IMR-90 (cell line): ENCODE measurements around the gene PLD1. TPM values are rescaled to one million over a fixed set of nuclear protein-coding genes. Genes with fewer than 3 reads are reported as not detected.

Experiments used
- ATAC-seq: fragments of 200-7000 bp; cut with Tn5 transposase; 2 replicates; pipeline ENCODE4 v1.9.1; 2020; ENCODE audit warnings: low read depth, mild to moderate bottlenecking, moderate library complexity
- BruUV-seq: library from RNA; stranded (reverse); fragments of 400-500 nt; replicated peaks from 2 replicates; lab custom pipeline; 2021; lab: Mats Ljungman, UMichigan
- CTCF ChIA-PET: fragments of 300-600 bp; formaldehyde crosslinking; extraction: SDS; loops from one replicate; lab custom pipeline; 2021; ENCODE audit warnings: antibody characterized with exemption; lab: Yijun Ruan, JAX
- POLR2A ChIA-PET: fragments of 300-600 bp; sonication (Branson Sonifier 250); formaldehyde crosslinking; loops from one replicate; lab custom pipeline; 2022; ENCODE audit warnings: antibody characterized with exemption; ENCODE audit not compliant: unreplicated experiment; lab: Charles Lee
- DNase-seq: peaks from one replicate; pipeline ENCODE4 v3.0.0; 2013
- H2AFZ ChIP-seq: replicated peaks from 2 replicates; pipeline ENCODE3; 2013; ENCODE audit warnings: low read length, mild to moderate bottlenecking; ENCODE audit not compliant: poor library complexity
- H2AK5ac ChIP-seq: 2 replicates; pipeline ENCODE4 v1.6.1; 2013; ENCODE audit warnings: low read depth, low read length, inconsistent platforms
- H2AK9ac ChIP-seq: replicated peaks from 2 replicates; pipeline ENCODE3; 2013; ENCODE audit warnings: mild to moderate bottlenecking, low read depth, low read length, moderate library complexity; ENCODE audit not compliant: poor library complexity
- H2BK120ac ChIP-seq: 2 replicates; pipeline ENCODE4 v1.6.1; 2013; ENCODE audit warnings: low read depth, low read length, inconsistent platforms
- H2BK15ac ChIP-seq: 3 replicates; pipeline ENCODE4 v1.6.1; 2013; ENCODE audit warnings: low read depth, low read length, inconsistent platforms
- H2BK20ac ChIP-seq: 2 replicates; pipeline ENCODE4 v1.6.1; 2013; ENCODE audit warnings: low read depth, mild to moderate bottlenecking, inconsistent platforms, low read length, moderate library complexity
- H2BK5ac ChIP-seq: 2 replicates; pipeline ENCODE4 v1.6.1; 2013; ENCODE audit warnings: mild to moderate bottlenecking, low read depth, low read length, inconsistent platforms; ENCODE audit not compliant: poor library complexity, severe bottlenecking
- H3K14ac ChIP-seq: replicated peaks from 2 replicates; pipeline ENCODE4 v1.6.1; 2013; ENCODE audit warnings: low read depth, low read length, inconsistent platforms
- H3K18ac ChIP-seq: 2 replicates; pipeline ENCODE4 v1.6.1; 2013; ENCODE audit warnings: low read depth, low read length, control low read depth
- H3K23ac ChIP-seq: 2 replicates; pipeline ENCODE4 v1.6.1; 2013; ENCODE audit warnings: low read depth, low read length, inconsistent platforms
- H3K27ac ChIP-seq: 2 replicates; pipeline ENCODE4 v1.5.1; 2013; ENCODE audit warnings: mild to moderate bottlenecking, control low read depth, low read length; ENCODE audit not compliant: insufficient read depth
- H3K27me3 ChIP-seq: 2 replicates; pipeline ENCODE4 v1.6.1; 2013; ENCODE audit warnings: low read length; ENCODE audit not compliant: control insufficient read depth, insufficient read depth
- H3K36me3 ChIP-seq: 2 replicates; pipeline ENCODE4 v1.6.1; 2013; ENCODE audit warnings: low read length, mixed read lengths; ENCODE audit not compliant: control insufficient read depth, insufficient read depth
- H3K4ac ChIP-seq: 2 replicates; pipeline ENCODE4 v1.6.1; 2013; ENCODE audit warnings: low read depth, low read length, inconsistent platforms
- H3K4me1 ChIP-seq: 2 replicates; pipeline ENCODE4 v1.6.1; 2013; ENCODE audit warnings: low read length, mixed read lengths; ENCODE audit not compliant: control insufficient read depth, insufficient read depth
- H3K4me2 ChIP-seq: 2 replicates; pipeline ENCODE4 v1.6.1; 2013; ENCODE audit warnings: low read depth, mild to moderate bottlenecking, control low read depth, low read length, moderate library complexity
- H3K4me3 ChIP-seq: 2 replicates; pipeline ENCODE4 v1.5.1; 2013; ENCODE audit warnings: low read depth, mild to moderate bottlenecking, control low read depth, low read length, moderate library complexity; ENCODE audit not compliant: insufficient read depth
- H3K56ac ChIP-seq: 2 replicates; pipeline ENCODE4 v1.6.1; 2013; ENCODE audit warnings: low read length, inconsistent platforms; ENCODE audit not compliant: insufficient read depth; ENCODE audit errors: extremely low read depth
- H3K79me1 ChIP-seq, 2 experiments: 2 replicates each; pipeline ENCODE4 v1.6.1; 2013; ENCODE audit warnings: low read length in 2 of 2, inconsistent platforms in 1 of 2, low read depth in 1 of 2
- H3K9ac ChIP-seq: 2 replicates; pipeline ENCODE4 v1.6.1; 2013; ENCODE audit warnings: low read depth, low read length, control low read depth
- H3K9me1 ChIP-seq: 2 replicates; pipeline ENCODE4 v1.6.1; 2013; ENCODE audit warnings: low read length, inconsistent platforms; ENCODE audit not compliant: insufficient read depth
- H3K9me3 ChIP-seq: 2 replicates; pipeline ENCODE4 v1.6.1; 2013; ENCODE audit warnings: low read length; ENCODE audit not compliant: control insufficient read depth, insufficient read depth
- H4K20me1 ChIP-seq: 2 replicates; pipeline ENCODE4 v1.6.1; 2013; ENCODE audit warnings: low read length, inconsistent platforms; ENCODE audit not compliant: insufficient read depth
- H4K5ac ChIP-seq: 2 replicates; pipeline ENCODE4 v1.6.1; 2013; ENCODE audit warnings: mild to moderate bottlenecking, low read depth, low read length, control low read depth
- H4K8ac ChIP-seq, 2 experiments: 2 replicates each; pipeline ENCODE4 v1.6.1; 2013; ENCODE audit warnings: low read depth in 2 of 2, low read length in 2 of 2, control low read depth in 1 of 2, inconsistent platforms in 1 of 2
- H4K91ac ChIP-seq: 2 replicates; pipeline ENCODE4 v1.6.1; 2013; ENCODE audit warnings: low read depth, low read length, inconsistent platforms; ENCODE audit not compliant: insufficient read depth
- BHLHE40 ChIP-seq: fragments of 150-350 bp; IDR thresholded peaks from 2 replicates; pipeline ENCODE4 v1.6.1; 2016; ENCODE audit warnings: mild to moderate bottlenecking, low read depth, low read length
- CEBPB ChIP-seq: IDR thresholded peaks from 2 replicates; pipeline ENCODE4 v1.6.1; 2012; ENCODE audit warnings: low read depth, low read length, improper control_type of control experiment
- CHD1 ChIP-seq: IDR thresholded peaks from 2 replicates; pipeline ENCODE4 v1.6.1; 2012; ENCODE audit warnings: low read depth, low read length, improper control_type of control experiment
- CTCF ChIP-seq: conservative IDR thresholded peaks from 2 replicates; pipeline ENCODE4 v1.5.1; 2012; ENCODE audit warnings: mild to moderate bottlenecking, low read depth, low read length, improper control_type of control experiment
- FOS ChIP-seq: fragments of 150-350 bp; IDR thresholded peaks from 2 replicates; pipeline ENCODE4 v1.6.1; 2016; ENCODE audit warnings: low read depth, low read length
- MAFK ChIP-seq: IDR thresholded peaks from 2 replicates; pipeline ENCODE4 v1.6.1; 2012; ENCODE audit warnings: low read depth, low read length, improper control_type of control experiment
- MAZ ChIP-seq: IDR thresholded peaks from 2 replicates; pipeline ENCODE4 v1.6.1; 2012; ENCODE audit warnings: low read depth, mild to moderate bottlenecking, low read length, improper control_type of control experiment, moderate library complexity, borderline replicate concordance
- MXI1 ChIP-seq: IDR thresholded peaks from 2 replicates; pipeline ENCODE4 v1.6.1; 2012; ENCODE audit warnings: low read depth, mild to moderate bottlenecking, low read length, moderate library complexity, borderline replicate concordance
- NFE2L2 ChIP-seq: fragments of 150-350 bp; IDR thresholded peaks from 2 replicates; pipeline ENCODE4 v1.6.1; 2016; ENCODE audit warnings: low read depth, mild to moderate bottlenecking, low read length
- POLR2A ChIP-seq: IDR thresholded peaks from 2 replicates; pipeline ENCODE4 v1.6.1; 2012; ENCODE audit warnings: mild to moderate bottlenecking, low read depth, low read length
- RAD21 ChIP-seq: IDR thresholded peaks from 2 replicates; pipeline ENCODE4 v1.6.1; 2012; ENCODE audit warnings: low read length, improper control_type of control experiment
- RCOR1 ChIP-seq: IDR thresholded peaks from 2 replicates; pipeline ENCODE4 v1.6.1; 2012; ENCODE audit warnings: mild to moderate bottlenecking, low read length, improper control_type of control experiment; ENCODE audit not compliant: insufficient replicate concordance
- RFX5 ChIP-seq: IDR thresholded peaks from 2 replicates; pipeline ENCODE4 v1.8.0; 2012; ENCODE audit warnings: low read depth, mild to moderate bottlenecking, low read length, moderate library complexity
- WGBS, 2 experiments: methylation state at CpG; one replicate each; pipeline versions ENCODE4 v1.1.5 to v1.1.7; 2013; ENCODE audit warnings: missing lambda C conversion rate in 2 of 2; ENCODE audit not compliant: insufficient read length in 1 of 2; ENCODE audit errors: extremely low coverage in 2 of 2; 5-methylcytosine and 5-hydroxymethylcytosine counted together
- dilution Hi-C: fragments of 300-500 bp; cut with HindIII; formaldehyde crosslinking; loops from one replicate; pipeline ENCODE4 v1.14.3; 2018; ENCODE audit warnings: low sequenced_read_pairs; ENCODE audit not compliant: unreplicated experiment
- in situ Hi-C: fragments of 300-500 bp; cut with MboI; formaldehyde crosslinking; loops from 3 replicates; pipeline ENCODE4 v1.14.3; 2019; ENCODE audit warnings: low sequenced_read_pairs, inconsistent platforms, mixed read lengths
- intact Hi-C: fragments of 100-400 bp; cut with micrococcal nuclease; formaldehyde crosslinking; loops from 2 replicates; pipeline ENCODE4 v1.10.0; 2022
- polyA plus RNA-seq, 3 experiments: library from polyadenylated mRNA; depleted of rRNA; stranded (reverse); fragments of >200 nt; gene quantifications; 2 replicates each; pipeline ENCODE4 v1.2.3, GENCODE V29; 2012; ENCODE audit warnings: low replicate concordance in 1 of 3
- total RNA-seq: library from RNA; depleted of rRNA; stranded (reverse); fragments of >200 nt; gene quantifications from 2 replicates; pipeline ENCODE4 v1.2.3, GENCODE V29; 2012
- TF ChIP-seq, protein P1 (sequence below): fragments of 150-350 bp; IDR thresholded peaks from 2 replicates; pipeline ENCODE4 v1.6.1; 2017; ENCODE audit warnings: mild to moderate bottlenecking, antibody characterized with exemption, low read length, low read depth
- TF ChIP-seq, protein P2 (sequence below): fragments of 150-350 bp; IDR thresholded peaks from 2 replicates; pipeline ENCODE4 v1.6.1; 2016; ENCODE audit warnings: low read depth, mild to moderate bottlenecking, low read length, moderate library complexity, borderline replicate concordance

Gene PLD1
- total and polyA plus RNA-seq, 2 of the 4 experiments (the other 2 are of a cell fraction), result 3.3 to 9.7 TPM

DNA sequence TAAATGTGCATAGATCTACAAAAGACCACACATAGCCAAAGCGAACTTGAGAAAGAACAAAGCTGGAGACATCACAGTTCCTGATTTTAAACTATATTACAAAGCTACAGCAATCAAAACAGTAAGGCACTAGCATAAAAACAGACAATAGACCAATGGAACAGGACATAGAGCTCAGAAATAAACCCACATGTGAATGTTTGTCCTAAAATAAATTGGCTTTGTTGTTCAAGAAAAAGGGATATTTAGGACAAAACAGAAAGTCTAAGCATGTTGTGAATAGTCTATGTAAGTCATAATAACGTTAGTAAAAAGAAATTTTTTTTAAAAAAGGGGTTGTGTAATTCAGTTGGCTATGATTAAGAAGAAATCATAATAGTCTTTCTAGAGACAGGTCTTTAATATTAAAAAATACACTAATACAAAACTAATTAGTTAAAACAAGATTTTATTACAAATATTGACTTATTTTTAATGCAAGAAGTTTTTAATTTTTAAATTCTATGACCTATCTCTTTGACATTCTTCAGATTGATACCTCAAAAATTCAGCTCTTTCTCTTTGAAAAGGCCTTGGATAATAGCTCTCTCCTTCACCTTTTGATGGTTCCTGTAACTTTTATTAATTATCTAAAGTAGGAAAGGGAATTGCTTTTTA is 44.5 kb upstream of the PLD1 start:
- Histone ChIP-seq H3K9me3 (peaks cover 9% of the 10 kb centered on the region), H2BK15ac (no peak overlapping the region), H2BK20ac (no peak overlapping the region), H2BK120ac (no peak overlapping the region), H3K9ac (no peak overlapping the region), H3K9me1 (no peaks in the 10 kb centered on the region; the same call in 1 of the 2 replicates), H3K27me3 (no peaks in the 10 kb centered on the region), H3K23ac (no peak overlapping the region), H3K36me3 (no peaks in the 10 kb centered on the region), H4K8ac (no peak overlapping the region), H4K91ac (no peak overlapping the region), H2AFZ (no peak overlapping the region), H4K20me1 (no peaks in the 10 kb centered on the region), H2AK5ac (no peak overlapping the region), H3K79me1 (no peaks in the 10 kb centered on the region), H3K4me3 (no peak overlapping the region), H2AK9ac (no peak overlapping the region), H2BK5ac (no peak overlapping the region), H3K56ac (no peak overlapping the region), H4K5ac (no peak overlapping the region), H3K4me1 (peaks cover 8% of the 10 kb centered on the region), H3K14ac (no peak overlapping the region), H3K4me2 (no peak overlapping the region), H3K27ac (no peak overlapping the region), H3K18ac (no peak overlapping the region), H3K4ac (no peak overlapping the region)
- CTCF ChIA-PET, result interaction anchor here (0.5 to 1.0 kb wide), 2 partner anchors 158 to 315 kb away, joined by 3 read pairs; no protein-coding TSS in a partner anchor
- POLR2A ChIA-PET, result no interaction called here
- no peak for ATAC-seq
- TF ChIP-seq POLR2A (no peak), NFE2L2 (no peak), RFX5 (no peak), MXI1 (no peak), BHLHE40 (no peak), CEBPB (no peak), RCOR1 (no peak), CTCF (no peak), FOS (no peak), CHD1 (no peak), MAZ (no peak), RAD21 (no peak), MAFK (no peak)
- TF ChIP-seq, protein P1, sequence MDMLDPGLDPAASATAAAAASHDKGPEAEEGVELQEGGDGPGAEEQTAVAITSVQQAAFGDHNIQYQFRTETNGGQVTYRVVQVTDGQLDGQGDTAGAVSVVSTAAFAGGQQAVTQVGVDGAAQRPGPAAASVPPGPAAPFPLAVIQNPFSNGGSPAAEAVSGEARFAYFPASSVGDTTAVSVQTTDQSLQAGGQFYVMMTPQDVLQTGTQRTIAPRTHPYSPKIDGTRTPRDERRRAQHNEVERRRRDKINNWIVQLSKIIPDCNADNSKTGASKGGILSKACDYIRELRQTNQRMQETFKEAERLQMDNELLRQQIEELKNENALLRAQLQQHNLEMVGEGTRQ, result no peak
- TF ChIP-seq, protein P2, sequence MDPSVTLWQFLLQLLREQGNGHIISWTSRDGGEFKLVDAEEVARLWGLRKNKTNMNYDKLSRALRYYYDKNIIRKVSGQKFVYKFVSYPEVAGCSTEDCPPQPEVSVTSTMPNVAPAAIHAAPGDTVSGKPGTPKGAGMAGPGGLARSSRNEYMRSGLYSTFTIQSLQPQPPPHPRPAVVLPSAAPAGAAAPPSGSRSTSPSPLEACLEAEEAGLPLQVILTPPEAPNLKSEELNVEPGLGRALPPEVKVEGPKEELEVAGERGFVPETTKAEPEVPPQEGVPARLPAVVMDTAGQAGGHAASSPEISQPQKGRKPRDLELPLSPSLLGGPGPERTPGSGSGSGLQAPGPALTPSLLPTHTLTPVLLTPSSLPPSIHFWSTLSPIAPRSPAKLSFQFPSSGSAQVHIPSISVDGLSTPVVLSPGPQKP, result no peak
- in situ Hi-C loops (no loop called here), intact Hi-C loops (no loop called here), dilution Hi-C loops (no loop called here)
- no TSS peak for BruUV-seq
- DNase-seq, result no peak
- WGBS, 2 experiments, result 100% methylated on average over 1 of the region's 2 CpGs; no CpG with 5 or more reads in 1 of the 2 experiments
